ENCODE data around the gene PIP5K1B.

Gene PIP5K1B

GRCh38 chr9:68795411-68795810 is 90.4 kb downstream of the PIP5K1B start:
- no peak overlapping the region for H3K27ac ChIP-seq
- TF ChIP-seq CTCF (conservative IDR thresholded peaks at IDR 0.05) (no peak), ZFX (IDR thresholded peaks at IDR 0.05) (no peak)

- H3K27ac ChIP-seq: no peak overlapping the region
- TF ChIP-seq CTCF (conservative IDR thresholded peaks at IDR 0.05): no peak
- no peak for TF ChIP-seq ZFX (IDR thresholded peaks at IDR 0.05)
These were observed 92.1 kb downstream of the PIP5K1B start for GRCh38 chr9:68797116-68797515.

GRCh38 chr9:68798423-68798822 is 93.4 kb downstream of the PIP5K1B start:
- TF ChIP-seq CTCF (conservative IDR thresholded peaks at IDR 0.05) (no peak), ZFX (IDR thresholded peaks at IDR 0.05) (no peak)
- no peak overlapping the region for H3K27ac ChIP-seq

- TF ChIP-seq ZFX (IDR thresholded peaks at IDR 0.05) (no peak), CTCF (conservative IDR thresholded peaks at IDR 0.05) (no peak)
- H3K27ac ChIP-seq: no peak overlapping the region
These were observed 95.8 kb downstream of the PIP5K1B start for GRCh38 chr9:68800836-68801235.

GRCh38 chr9:68802525-68803015 is 97.5 kb downstream of the PIP5K1B start:
- no peak for TF ChIP-seq ZFX (IDR thresholded peaks at IDR 0.05)
- no peak for TF ChIP-seq CTCF (conservative IDR thresholded peaks at IDR 0.05)
- no peak overlapping the region; the same call in 1 of the 2 replicates for H3K27ac ChIP-seq

GRCh38 chr9:68804911-68805889 is 100.2 kb downstream of the PIP5K1B start:
- TF ChIP-seq ZFX (IDR thresholded peaks at IDR 0.05) (no peak), CTCF (conservative IDR thresholded peaks at IDR 0.05) (no peak)
- H3K27ac ChIP-seq: no peak overlapping the region

- H3K27ac ChIP-seq: no peak overlapping the region
- TF ChIP-seq ZFX (IDR thresholded peaks at IDR 0.05): no peak
- no peak for TF ChIP-seq CTCF (conservative IDR thresholded peaks at IDR 0.05)
These were observed 101.0 kb downstream of the PIP5K1B start for GRCh38 chr9:68805890-68806517.

Data from C4-2B (cell line).